Chondrocyte (in vitro differentiated cells): ENCODE data around the gene UHMK1. TPM values are rescaled to one million over a fixed set of nuclear protein-coding genes. Genes with fewer than 3 reads are reported as not detected.

ENCODE experiments used
- DNase-seq: peaks from one replicate; pipeline ENCODE4 v3.0.0; 2021; ENCODE audit warnings: mixed read lengths, low spot score
- H3K27ac Mint-ChIP-seq: one replicate; pipeline ENCODE4 v1.8.0; 2021; ENCODE audit warnings: mild to moderate bottlenecking, moderate library complexity, mixed read lengths; ENCODE audit not compliant: unreplicated experiment
- H3K27me3 Mint-ChIP-seq: 2 replicates; pipeline ENCODE4 v1.8.0; 2021; ENCODE audit warnings: low read depth, mixed read lengths
- H3K36me3 Mint-ChIP-seq: 2 replicates; pipeline ENCODE4 v1.8.0; 2021; ENCODE audit warnings: low read depth, mixed read lengths
- H3K4me1 Mint-ChIP-seq: 2 replicates; pipeline ENCODE4 v1.8.0; 2021; ENCODE audit warnings: low read depth, mild to moderate bottlenecking, mixed read lengths
- H3K4me3 Mint-ChIP-seq: one replicate; pipeline ENCODE4 v1.8.0; 2021; ENCODE audit warnings: mild to moderate bottlenecking, moderate library complexity, mixed read lengths; ENCODE audit not compliant: unreplicated experiment
- H3K9me3 Mint-ChIP-seq: 2 replicates; pipeline ENCODE4 v1.8.0; 2021; ENCODE audit warnings: low read depth, mixed read lengths
- CTCF ChIP-seq: fragments of 200-600 bp; sonication (generic); IDR thresholded peaks from 2 replicates; pipeline ENCODE4 v1.5.0; 2021; ENCODE audit warnings: antibody characterized with exemption, mild to moderate bottlenecking, moderate library complexity
- total RNA-seq: library from RNA; stranded (reverse); gene quantifications from 3 replicates; pipeline ENCODE4 v1.2.1, GENCODE V29; 2021

The UHMK1 gene
- total RNA-seq, 1 donor from 2014 or later = 28.4 TPM

GRCh38 chr1:162571696-162572095 is 74.1 kb downstream of the UHMK1 start:
- Mint-ChIP-seq H3K4me3 (no peak overlapping the region), H3K4me1 (peaks cover 39% of the 10 kb centered on the region), H3K36me3 (peaks cover 13% of the 10 kb centered on the region), H3K27ac (no peak overlapping the region), H3K9me3 (no peaks in the 10 kb centered on the region), H3K27me3 (no peaks in the 10 kb centered on the region)
- no peak for DNase-seq
- no peak for TF ChIP-seq CTCF

- no peak overlapping the region for H3K4me3 Mint-ChIP-seq
- H3K9me3 Mint-ChIP-seq = no peaks in the 10 kb centered on the region
- no peak overlapping the region for H3K27ac Mint-ChIP-seq
- H3K4me1 Mint-ChIP-seq = peaks cover 35% of the 10 kb centered on the region
- no peak for DNase-seq
- TF ChIP-seq CTCF = no peak
- no peaks in the 10 kb centered on the region for H3K27me3 Mint-ChIP-seq
- H3K36me3 Mint-ChIP-seq = peaks cover 11% of the 10 kb centered on the region
Measured at GRCh38 chr1:162573136-162573535, 75.5 kb downstream of the UHMK1 start.

- Mint-ChIP-seq H3K27ac (no peak overlapping the region), H3K27me3 (no peaks in the 10 kb centered on the region), H3K9me3 (no peaks in the 10 kb centered on the region), H3K4me1 (peaks cover 9% of the 10 kb centered on the region), H3K4me3 (no peak overlapping the region), H3K36me3 (peaks cover 20% of the 10 kb centered on the region)
- DNase-seq = no peak
- TF ChIP-seq CTCF = no peak
Measured at GRCh38 chr1:162578071-162578700, 80.6 kb downstream of the UHMK1 start.

GRCh38 chr1:162578936-162579335 is 81.3 kb downstream of the UHMK1 start:
- H3K27ac Mint-ChIP-seq = no peak overlapping the region

More at GRCh38 chr1:162578936-162579335, 81.3 kb downstream of the UHMK1 start:
- Mint-ChIP-seq H3K9me3 (no peaks in the 10 kb centered on the region), H3K27me3 (no peaks in the 10 kb centered on the region), H3K36me3 (peaks cover 20% of the 10 kb centered on the region), H3K4me3 (no peak overlapping the region), H3K4me1 (peaks cover 2% of the 10 kb centered on the region)
- TF ChIP-seq CTCF = no peak
- DNase-seq = no peak

Other genes starting within 250 kb of the UHMK1 start
- gene SPATA46, start 121.0 kb upstream of the UHMK1 start, total RNA-seq = not detected in 3 replicates
- gene C1orf226, start 116.1 kb upstream of the UHMK1 start, total RNA-seq = 5.9 to 6.4 TPM (median 6.1 TPM) in 3 replicates
- not detected in 3 replicates for gene SH2D1B, start 85.7 kb upstream of the UHMK1 start, total RNA-seq
- gene UAP1, start 63.9 kb downstream of the UHMK1 start, total RNA-seq = 49.6 to 66.6 TPM (median 52.7 TPM) in 3 replicates
- 103 to 182 TPM (median 172 TPM) in 3 replicates for gene DDR2, start 134.6 kb downstream of the UHMK1 start, total RNA-seq